Measurements from ENCODE around the gene ITIH3.

- TF ChIP-seq CTCF (IDR thresholded peaks at IDR 0.05) = no peak
- TF ChIP-seq POLR2A (IDR thresholded peaks at IDR 0.05) = no peak
Observed at GRCh38 chr3:52752045-52752660, 42.4 kb upstream of the ITIH3 start.
